Chondrocyte (in vitro differentiated cells): ENCODE measurements around the gene ZNF835. TPM values are rescaled to one million over a fixed set of nuclear protein-coding genes. Genes with fewer than 3 reads are reported as not detected.

Experiments used
- DNase-seq: peaks from one replicate; pipeline ENCODE4 v3.0.0; 2021; ENCODE audit warnings: mixed read lengths, low spot score
- H3K27ac Mint-ChIP-seq: one replicate; pipeline ENCODE4 v1.8.0; 2021; ENCODE audit warnings: mild to moderate bottlenecking, moderate library complexity, mixed read lengths; ENCODE audit not compliant: unreplicated experiment
- H3K27me3 Mint-ChIP-seq: 2 replicates; pipeline ENCODE4 v1.8.0; 2021; ENCODE audit warnings: low read depth, mixed read lengths
- H3K36me3 Mint-ChIP-seq: 2 replicates; pipeline ENCODE4 v1.8.0; 2021; ENCODE audit warnings: low read depth, mixed read lengths
- H3K4me1 Mint-ChIP-seq: 2 replicates; pipeline ENCODE4 v1.8.0; 2021; ENCODE audit warnings: low read depth, mild to moderate bottlenecking, mixed read lengths
- H3K4me3 Mint-ChIP-seq: one replicate; pipeline ENCODE4 v1.8.0; 2021; ENCODE audit warnings: mild to moderate bottlenecking, moderate library complexity, mixed read lengths; ENCODE audit not compliant: unreplicated experiment
- H3K9me3 Mint-ChIP-seq: 2 replicates; pipeline ENCODE4 v1.8.0; 2021; ENCODE audit warnings: low read depth, mixed read lengths
- CTCF ChIP-seq: fragments of 200-600 bp; sonication (generic); IDR thresholded peaks from 2 replicates; pipeline ENCODE4 v1.5.0; 2021; ENCODE audit warnings: antibody characterized with exemption, mild to moderate bottlenecking, moderate library complexity
- total RNA-seq: library from RNA; stranded (reverse); gene quantifications from 3 replicates; pipeline ENCODE4 v1.2.1, GENCODE V29; 2021

ZNF835 gene
- total RNA-seq, 1 donor from 2014 or later, result not detected

- peak; percentile 89 for DNase-seq
- no peaks in the 10 kb centered on the region for H3K4me1 Mint-ChIP-seq
- no peak for TF ChIP-seq CTCF
- H3K27ac Mint-ChIP-seq, result no peak overlapping the region
- H3K27me3 Mint-ChIP-seq, result no peaks in the 10 kb centered on the region
- H3K36me3 Mint-ChIP-seq, result peaks cover 8% of the 10 kb centered on the region
- H3K9me3 Mint-ChIP-seq, result peaks cover 53% of the 10 kb centered on the region
- H3K4me3 Mint-ChIP-seq, result no peak overlapping the region
These were observed 28.0 kb downstream of the ZNF835 start for GRCh38 chr19:56643460-56643955.

GRCh38 chr19:56642711-56643459, 28.7 kb downstream of the ZNF835 start, which contains the start of gene SMIM17:
Gene SMIM17, plus strand, starts transcription at chr19:56643159. Its CDS starts 2,509 bp downstream, at chr19:56645668.
- Mint-ChIP-seq H3K27ac (no peak within 1 kb of the TSS), H3K36me3 (peaks cover 4% of the 10 kb centered on the region), H3K4me1 (no peaks in the 10 kb centered on the region), H3K27me3 (no peaks in the 10 kb centered on the region), H3K9me3 (peaks cover 50% of the 10 kb centered on the region), H3K4me3 (no peak within 1 kb of the TSS)
- no peak for TF ChIP-seq CTCF
- no peak for DNase-seq

- H3K9me3 Mint-ChIP-seq, result peaks cover 41% of the 10 kb centered on the region
- no peak for DNase-seq
- H3K4me1 Mint-ChIP-seq, result no peaks in the 10 kb centered on the region
- H3K27me3 Mint-ChIP-seq, result no peaks in the 10 kb centered on the region
- H3K36me3 Mint-ChIP-seq, result no peaks in the 10 kb centered on the region
- no peak for TF ChIP-seq CTCF
- no peak overlapping the region for H3K27ac Mint-ChIP-seq
- H3K4me3 Mint-ChIP-seq, result no peak overlapping the region
These were observed 32.3 kb downstream of the ZNF835 start for GRCh38 chr19:56639217-56639616.

- no peak overlapping the region for H3K27ac Mint-ChIP-seq
- H3K9me3 Mint-ChIP-seq, result peaks cover 45% of the 10 kb centered on the region
- TF ChIP-seq CTCF, result no peak
- H3K36me3 Mint-ChIP-seq, result no peaks in the 10 kb centered on the region
- H3K4me3 Mint-ChIP-seq, result no peak overlapping the region
- no peaks in the 10 kb centered on the region for H3K27me3 Mint-ChIP-seq
- H3K4me1 Mint-ChIP-seq, result no peaks in the 10 kb centered on the region
- no peak for DNase-seq
These were observed 33.5 kb downstream of the ZNF835 start for GRCh38 chr19:56637976-56638555.

GRCh38 chr19:56633021-56633420, 38.5 kb downstream of the ZNF835 start:
- no peak overlapping the region for H3K4me3 Mint-ChIP-seq
- H3K36me3 Mint-ChIP-seq, result peaks cover 2% of the 10 kb centered on the region
- no peaks in the 10 kb centered on the region for H3K27me3 Mint-ChIP-seq
- no peak overlapping the region for H3K27ac Mint-ChIP-seq
- no peak for TF ChIP-seq CTCF
- H3K4me1 Mint-ChIP-seq, result no peaks in the 10 kb centered on the region
- DNase-seq, result no peak
- H3K9me3 Mint-ChIP-seq, result peaks cover 62% of the 10 kb centered on the region
